ENCODE measurements around the gene ZDHHC11B. TPM values are rescaled to one million over a fixed set of nuclear protein-coding genes. Genes with fewer than 3 reads are reported as not detected.
"Not testable (repeated sequence)": the region's sequence is repeated elsewhere in the genome, so short reads cannot be mapped to it uniquely, and the experiment has no call there.

Gene ZDHHC11B
- total RNA-seq, 1 donor from 2014 or later = 20.0 TPM

DNA sequence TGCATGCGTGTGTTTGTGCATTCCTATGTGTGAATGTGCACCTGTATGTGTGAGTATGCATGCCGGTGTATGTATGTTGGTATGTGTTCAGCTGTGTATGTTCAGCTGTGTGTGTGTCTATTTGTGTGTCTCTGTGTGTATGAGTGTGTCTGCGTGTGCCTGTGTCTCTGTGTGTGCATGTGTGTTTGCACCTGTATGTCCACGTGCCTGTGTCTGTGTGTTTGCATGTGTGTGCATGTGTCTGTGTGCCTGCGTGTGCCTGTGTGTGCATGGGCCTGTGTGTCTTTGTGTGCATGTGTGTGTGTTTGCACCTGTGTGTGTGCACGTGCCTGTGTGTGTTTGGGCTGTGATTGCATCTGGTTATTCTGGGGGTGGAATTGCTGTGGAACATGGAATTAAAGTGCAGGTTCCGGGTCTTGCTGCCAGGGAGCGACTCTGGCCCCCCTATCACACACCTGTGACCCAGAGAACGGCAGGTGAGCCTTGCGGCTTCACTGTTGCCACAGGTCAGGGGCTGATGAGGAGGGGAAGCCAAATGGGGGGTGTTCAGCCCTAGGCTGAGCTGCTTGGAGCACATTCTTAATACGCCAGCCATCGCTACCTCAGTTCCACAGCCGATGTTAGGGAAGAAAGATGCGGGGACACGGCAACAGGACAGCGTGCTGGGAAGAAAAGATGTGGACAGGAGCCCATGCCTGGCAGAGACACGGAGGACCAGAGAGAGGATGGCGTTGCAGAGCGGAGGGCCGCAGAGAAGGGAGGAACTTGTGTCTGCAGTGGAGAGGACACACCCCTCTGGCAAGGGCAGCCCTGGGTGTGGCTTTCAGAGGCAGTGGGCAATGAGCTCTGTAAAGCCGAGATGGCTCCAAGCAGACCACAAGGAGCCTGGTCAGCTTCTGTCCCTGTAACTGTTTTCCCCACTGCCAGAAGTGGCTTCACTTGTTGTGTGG, 87.5 kb downstream of the ZDHHC11B start:
- DNase-seq; intact Hi-C loops (cut with micrococcal nuclease); ATAC-seq: not testable (repeated sequence)

GRCh38 chr5:696191-696590, 88.3 kb downstream of the ZDHHC11B start:
- DNase-seq; ATAC-seq; intact Hi-C loops (cut with micrococcal nuclease): not testable (repeated sequence)

DNA sequence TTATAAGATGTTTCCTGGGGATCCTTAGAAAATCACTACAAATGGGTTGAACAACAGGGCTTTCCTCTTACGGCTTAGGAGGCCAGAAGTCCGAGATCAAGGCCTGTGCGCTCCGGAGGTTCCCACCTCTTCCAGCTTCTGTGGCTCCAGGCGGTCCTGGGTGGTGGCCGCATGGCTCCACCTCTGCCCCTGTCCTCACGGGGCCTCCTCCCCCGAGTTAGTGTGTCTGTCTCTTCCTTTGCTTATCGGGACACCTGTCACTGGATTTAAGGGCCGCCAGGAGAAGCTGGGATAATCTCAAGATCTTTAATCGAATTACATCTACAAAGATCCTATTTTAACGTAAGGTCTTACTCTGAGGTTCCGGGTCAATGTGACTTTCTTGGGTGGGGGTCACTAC, 89.1 kb downstream of the ZDHHC11B start:
- intact Hi-C loops (cut with micrococcal nuclease); DNase-seq; ATAC-seq: not testable (repeated sequence)

DNA sequence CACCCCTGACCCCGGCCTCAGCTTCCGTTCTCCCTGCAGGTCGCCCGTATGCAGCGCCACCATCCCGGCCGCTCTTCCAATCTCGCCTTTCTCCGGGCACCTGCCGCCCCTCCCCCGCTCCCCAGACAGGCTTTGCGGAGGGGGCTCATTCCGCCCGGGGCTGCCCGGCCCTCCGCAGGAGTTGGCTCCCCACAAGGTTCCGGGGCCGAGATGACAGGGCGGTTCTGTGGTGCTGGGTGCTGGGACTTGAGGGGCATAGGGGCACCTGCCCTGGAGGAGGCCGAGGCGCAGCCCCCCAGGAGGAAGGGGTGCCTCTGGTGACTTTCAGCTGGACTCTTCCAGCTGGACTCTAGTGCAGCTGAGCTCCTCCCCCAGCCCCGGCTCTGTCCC, 90.5 kb downstream of the ZDHHC11B start:
- intact Hi-C loops (cut with micrococcal nuclease); DNase-seq: not testable (repeated sequence)
- peak; percentile 24 for ATAC-seq

DNA sequence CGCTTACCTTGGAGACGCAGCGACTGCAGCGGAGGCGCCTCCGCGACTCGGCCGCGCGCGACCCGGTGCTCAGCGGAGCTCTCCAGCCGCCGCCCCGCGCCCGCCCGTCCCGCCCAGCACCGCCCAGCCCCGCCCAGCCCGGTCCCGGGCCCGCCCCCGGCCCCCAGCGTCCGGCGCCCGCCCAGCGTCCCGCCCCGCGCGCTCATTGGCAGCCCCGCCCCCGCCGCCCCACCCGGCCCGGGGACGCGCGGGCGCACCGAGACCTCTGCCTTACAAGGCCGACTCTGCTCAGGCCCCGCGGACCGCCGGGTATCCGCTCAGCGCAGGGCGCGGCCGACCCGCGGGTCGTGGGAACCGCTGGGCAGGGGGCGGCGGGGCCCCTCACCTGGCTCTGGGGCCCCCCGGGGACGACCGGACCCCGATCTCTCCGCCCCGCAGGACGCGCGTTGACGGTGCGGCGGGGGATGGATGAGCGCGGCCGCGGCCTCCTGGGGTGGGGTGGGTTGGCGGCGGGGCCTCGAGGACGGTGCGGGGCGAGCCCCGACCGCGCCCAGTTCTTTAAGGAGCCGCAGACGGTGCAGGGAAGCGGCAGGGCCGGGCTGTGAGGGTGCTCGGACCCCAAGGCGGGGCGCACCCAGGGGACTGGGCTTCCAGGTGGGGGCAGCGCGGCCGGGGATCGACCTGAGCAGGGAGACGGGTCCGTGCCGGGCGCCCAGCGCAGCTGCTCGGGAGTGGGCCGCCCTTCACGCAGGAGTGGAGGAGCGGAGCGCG, 91.1 kb downstream of the ZDHHC11B start, which contains the start of gene TPPP:
TPPP (minus strand) TSS at position 82 of the 771 bp plus-strand sequence. CDS start 15,292 bp downstream, outside the sequence.
- DNase-seq (peak; percentile 95), ATAC-seq (peak; percentile 87)
- intact Hi-C loops (cut with micrococcal nuclease) = not testable (repeated sequence)

- ATAC-seq; intact Hi-C loops (cut with micrococcal nuclease); DNase-seq: not testable (repeated sequence)
Observed at GRCh38 chr5:692529-693041, 91.9 kb downstream of the ZDHHC11B start.

- DNase-seq (no peak), ATAC-seq (no peak)
- intact Hi-C loops (cut with micrococcal nuclease) = no loop called here
Observed at GRCh38 chr5:691817-692528, 92.6 kb downstream of the ZDHHC11B start.

- DNase-seq; intact Hi-C loops (cut with micrococcal nuclease): not testable (repeated sequence)
- ATAC-seq = peak; percentile 60
Observed at GRCh38 chr5:691049-691448, 93.5 kb downstream of the ZDHHC11B start.

DNA sequence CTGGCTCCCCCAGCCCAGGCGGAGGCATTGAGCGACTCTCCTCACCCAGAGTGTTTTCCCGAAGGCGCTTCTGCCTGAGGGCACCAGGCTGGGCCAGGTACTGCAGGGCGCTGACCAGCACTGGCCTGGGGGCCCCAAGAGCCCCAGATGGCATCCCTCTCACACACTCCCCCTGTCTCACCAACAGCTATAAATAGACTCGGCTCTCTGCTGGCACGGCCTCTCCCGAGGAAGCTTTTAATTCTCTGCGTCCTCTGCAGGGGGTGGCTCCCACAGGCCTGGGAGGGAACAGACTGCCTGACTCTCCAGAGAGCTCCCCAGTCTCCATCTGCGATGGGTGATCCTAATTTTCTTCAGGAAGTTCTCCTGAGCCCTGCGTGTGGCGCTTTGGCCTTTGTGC, 94.2 kb downstream of the ZDHHC11B start:
- ATAC-seq = peak; percentile 71
- intact Hi-C loops (cut with micrococcal nuclease); DNase-seq: not testable (repeated sequence)

- DNase-seq; intact Hi-C loops (cut with micrococcal nuclease); ATAC-seq: not testable (repeated sequence)
Observed at GRCh38 chr5:688348-689010, 96.0 kb downstream of the ZDHHC11B start.

GRCh38 chr5:686936-687335, 97.6 kb downstream of the ZDHHC11B start:
- intact Hi-C loops (cut with micrococcal nuclease); DNase-seq; ATAC-seq: not testable (repeated sequence)

DNA sequence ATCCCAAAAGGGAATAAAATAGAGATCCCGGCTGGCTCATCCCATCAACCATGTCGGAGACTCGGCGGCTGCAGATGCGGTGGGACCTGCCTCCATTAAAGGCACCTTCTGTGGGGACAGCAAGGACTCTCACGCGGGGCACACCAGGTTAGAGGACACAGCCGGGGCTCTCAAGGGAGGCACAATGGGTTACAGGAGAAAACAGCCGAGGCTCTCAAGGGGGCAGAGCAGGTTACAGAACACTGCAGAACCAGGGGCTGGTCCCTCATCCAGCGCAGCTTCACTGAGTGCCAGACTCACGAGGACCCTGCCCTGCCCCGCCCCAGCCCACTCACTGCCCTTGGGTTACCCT, 98.4 kb downstream of the ZDHHC11B start:
- intact Hi-C loops (cut with micrococcal nuclease); ATAC-seq; DNase-seq: not testable (repeated sequence)

DNA sequence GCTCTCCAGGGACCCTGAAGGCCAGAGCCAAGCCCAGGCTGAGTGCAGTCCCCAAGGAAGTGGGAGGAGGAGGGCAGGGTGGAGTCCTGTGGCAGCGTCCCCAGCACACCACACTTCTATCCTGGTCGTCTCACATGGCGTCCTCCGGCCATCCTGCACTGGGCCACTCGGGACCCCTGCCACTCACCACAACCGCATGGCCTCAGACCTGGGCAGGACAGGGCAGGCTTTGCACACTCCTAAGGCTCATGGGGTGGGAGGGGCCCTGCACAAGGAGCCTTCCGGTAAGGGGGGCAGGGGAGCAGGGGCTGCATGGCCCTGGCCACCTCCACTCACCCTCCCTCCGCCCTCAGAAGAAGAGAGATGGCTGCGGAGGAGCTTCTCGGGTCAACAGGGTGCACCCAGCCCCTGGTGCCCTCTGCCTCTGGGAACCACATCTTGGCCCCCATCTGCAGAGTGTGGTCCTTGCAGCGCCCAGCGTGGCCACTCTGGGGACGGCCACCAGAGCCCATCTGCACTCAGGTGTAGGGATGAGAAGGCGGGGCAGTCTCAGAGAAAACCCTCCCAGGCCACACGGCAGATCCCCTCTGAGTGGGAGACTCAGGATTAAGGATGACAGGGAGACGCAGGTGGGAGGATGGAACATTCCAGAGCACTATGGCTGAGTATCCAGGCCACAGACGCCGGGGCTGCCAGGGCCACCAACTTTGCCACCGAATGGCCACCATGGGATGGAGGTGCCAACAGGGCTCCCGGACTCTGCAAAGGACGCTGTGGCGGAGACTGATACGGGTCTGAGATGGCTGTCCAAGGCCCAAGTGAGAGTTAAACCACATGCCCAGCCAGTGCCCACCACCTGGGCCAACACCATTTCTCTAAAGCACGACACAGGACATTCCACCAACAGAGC, 99.0 kb downstream of the ZDHHC11B start:
- no peak for ATAC-seq
- intact Hi-C loops (cut with micrococcal nuclease) = no loop called here

GRCh38 chr5:684751-685216, 99.7 kb downstream of the ZDHHC11B start:
- DNase-seq (no peak), ATAC-seq (no peak)
- intact Hi-C loops (cut with micrococcal nuclease) = no loop called here

More for the DNA sequence above, 99.0 kb downstream of the ZDHHC11B start:
- no peak for DNase-seq

- DNase-seq (peak; percentile 33), ATAC-seq (peak; percentile 33)
- intact Hi-C loops (cut with micrococcal nuclease) = no loop called here
Observed at GRCh38 chr5:683551-684481, 100.7 kb downstream of the ZDHHC11B start.
